NCI-H146 (cell line): ENCODE results near the gene KIZ.
A peak's percentile ranks its signal among the peaks of the same experiment; 100 is the strongest.

ENCODE experiments used
- DNase-seq: peaks from one replicate; lab custom pipeline; 2025; lab: John Stamatoyannopoulos, UW

KIZ gene

DNA sequence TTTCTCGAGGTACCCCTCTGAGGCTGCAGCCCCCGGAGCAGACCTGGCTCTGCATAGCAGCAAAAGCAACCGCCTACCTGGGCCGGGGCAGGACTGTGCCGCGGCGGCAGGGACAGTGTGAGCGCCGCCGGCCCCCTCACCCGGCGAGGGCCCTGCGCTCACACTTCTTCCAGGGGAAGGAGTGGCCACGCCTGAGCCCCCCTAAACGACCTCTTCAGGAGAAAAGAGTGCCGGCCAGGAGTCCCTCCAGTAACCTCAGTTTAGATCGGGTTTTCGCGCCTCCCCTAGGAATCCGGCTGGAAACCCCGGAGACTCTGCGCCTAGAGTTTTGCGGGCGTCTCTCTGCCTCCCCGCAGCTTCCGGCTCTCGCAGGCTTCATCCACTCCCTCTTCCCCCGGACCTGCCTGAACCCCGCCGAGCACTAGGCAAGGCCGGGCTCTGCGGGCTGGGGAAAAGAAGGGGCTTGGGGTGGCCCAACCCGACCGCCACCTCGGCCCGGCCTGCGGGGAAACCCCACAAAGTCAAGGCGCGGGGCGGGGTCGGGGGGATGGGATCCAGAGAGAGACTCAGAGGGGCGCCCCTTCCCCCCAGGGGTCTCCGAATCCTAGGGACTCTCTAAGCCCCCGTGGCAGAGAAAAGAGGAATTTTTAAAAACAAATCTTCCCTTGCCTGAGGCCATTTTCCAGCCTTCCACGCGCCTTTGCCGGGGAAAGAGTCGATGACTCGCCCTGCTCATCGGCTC, 20.3 kb upstream of the KIZ start:
- DNase-seq: peak; percentile 43

DNA sequence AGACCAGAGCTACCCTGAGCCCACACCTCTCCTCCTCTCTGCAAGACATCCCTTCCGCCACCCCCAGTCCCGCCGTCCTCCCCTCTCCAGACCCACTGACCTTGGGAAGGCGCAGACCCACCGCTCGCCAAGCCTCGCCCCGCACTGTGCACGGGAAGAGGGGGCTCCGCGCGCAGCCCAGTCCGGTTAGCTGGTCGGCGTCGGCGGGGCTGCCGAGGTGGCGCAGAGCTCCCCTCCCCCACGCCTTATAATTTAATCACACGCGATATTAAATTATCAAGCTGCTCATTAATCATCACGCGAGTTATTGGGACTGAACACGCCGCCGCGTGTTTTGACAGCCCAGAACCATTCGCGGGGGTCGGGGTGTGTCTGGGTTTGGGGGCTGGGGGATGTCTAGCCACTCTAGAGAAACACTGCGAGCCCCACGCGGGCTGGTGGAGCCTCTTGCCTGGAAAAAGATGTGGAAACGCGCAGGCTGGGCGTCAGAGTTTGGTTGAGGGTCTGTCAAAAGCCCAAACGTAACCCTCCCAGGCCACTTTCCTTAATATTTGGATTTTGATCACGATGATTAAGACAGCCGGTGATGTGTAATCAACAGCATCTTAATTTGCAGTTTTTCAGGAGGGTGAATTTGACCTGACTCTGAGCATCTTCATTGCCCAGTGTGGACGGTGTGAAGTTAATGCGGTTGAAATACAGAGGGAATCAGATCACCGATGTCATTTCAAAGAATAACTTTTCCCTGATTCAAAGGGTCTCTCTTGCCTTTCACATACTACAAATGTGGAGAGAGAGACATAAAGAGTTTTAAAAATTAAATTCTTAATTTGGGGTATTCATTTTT, 19.5 kb upstream of the KIZ start, which contains the start of gene LINC00237:
Gene LINC00237 (minus strand): TSS at position 188 of the 847 bp plus-strand sequence.
- DNase-seq: peak; percentile 38

DNA sequence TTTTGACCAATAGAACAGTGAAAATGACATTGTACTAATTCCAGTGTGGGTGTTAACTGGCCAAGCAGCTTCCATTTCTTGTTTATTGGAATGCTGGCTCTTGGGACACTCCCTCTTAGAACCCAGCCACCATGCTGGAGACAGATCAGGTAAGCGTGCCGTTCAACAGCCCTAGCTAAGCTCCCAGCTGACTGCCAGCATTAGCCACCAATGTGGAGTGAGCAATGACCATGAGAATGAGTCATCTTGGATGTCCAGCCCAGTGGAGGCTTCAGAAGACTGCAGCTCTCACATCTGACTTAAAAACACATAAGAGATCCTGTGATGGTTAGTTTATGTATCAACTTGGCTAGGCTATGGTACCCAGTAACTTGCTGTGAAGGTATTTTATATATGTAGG, 16.7 kb upstream of the KIZ start:
- DNase-seq: no peak

DNA sequence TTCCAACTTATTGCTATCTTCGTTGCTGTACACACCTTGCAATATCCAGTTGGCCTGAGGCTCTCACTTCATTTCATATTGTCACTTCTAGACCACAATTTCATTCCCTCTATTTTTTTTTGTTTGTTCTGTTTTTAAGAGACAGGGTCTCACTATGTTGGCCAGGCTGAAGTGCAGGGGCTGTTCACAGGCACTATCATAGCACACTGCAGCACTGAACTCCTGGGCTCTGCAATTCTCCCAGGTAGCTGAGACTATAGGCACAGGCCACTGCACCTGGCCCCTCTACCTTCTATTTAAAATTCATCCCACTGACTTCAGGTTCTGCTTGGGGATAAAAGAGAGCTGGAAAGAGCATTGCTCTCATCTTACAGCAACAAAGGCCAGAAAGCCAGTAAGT, 15.1 kb upstream of the KIZ start:
- DNase-seq: no peak

DNA sequence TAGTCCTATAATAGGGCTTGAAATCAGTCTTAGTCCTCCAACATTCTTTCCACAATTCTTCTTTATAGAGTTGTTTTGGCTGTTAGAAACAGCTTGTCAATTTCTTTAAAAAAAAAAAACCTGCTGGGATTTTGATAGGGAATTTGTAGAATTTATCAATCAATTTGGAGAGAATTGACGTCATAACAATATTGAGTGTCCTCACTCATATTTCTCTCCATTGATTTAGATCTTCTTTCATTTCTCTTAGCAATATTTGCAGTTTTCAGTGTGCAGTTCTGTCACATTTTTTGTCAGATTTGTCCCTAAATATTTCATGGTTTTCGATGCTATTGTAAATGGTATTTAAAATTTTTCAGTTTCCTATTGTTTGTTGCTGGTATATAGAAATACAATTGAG, 14.5 kb upstream of the KIZ start:
- DNase-seq: no peak

DNA sequence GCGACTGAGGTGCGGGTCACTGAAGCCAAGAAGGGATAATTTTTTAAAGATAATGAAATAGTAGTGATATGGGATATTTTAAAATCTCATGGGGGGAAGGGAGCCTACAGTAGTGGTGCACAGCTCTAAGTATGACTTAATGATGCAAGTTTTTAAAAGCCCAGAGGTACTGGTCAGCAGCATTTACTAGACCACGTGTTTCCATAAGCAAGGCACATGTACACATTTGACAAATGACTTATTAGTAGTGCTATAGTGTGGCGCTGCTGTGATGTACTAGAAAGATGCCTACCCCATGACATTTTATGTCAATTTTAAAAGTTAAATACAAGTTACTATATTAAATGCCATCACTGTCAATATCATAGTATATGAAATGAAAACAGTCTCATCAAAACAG, 12.2 kb upstream of the KIZ start:
- no peak for DNase-seq

DNA sequence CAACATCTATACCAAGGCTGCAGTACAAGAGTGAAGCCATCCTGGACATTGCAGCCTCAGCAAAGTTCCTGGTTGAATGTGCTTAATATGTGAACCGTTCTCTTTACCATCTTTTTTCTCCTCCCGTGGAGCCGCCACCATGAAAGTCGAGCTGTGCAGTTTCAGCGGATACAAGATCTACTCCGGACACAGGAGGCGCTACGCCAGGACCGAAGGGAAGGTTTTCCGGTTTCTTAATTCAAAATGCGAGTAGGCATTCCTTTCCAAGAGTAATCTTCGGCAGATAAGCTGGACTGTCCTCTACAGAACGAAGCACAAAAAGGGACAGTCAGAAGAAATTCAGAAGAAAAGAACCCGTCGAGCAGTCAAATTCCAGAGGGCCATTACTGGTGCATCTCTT, 11.3 kb upstream of the KIZ start:
- no peak for DNase-seq

DNA sequence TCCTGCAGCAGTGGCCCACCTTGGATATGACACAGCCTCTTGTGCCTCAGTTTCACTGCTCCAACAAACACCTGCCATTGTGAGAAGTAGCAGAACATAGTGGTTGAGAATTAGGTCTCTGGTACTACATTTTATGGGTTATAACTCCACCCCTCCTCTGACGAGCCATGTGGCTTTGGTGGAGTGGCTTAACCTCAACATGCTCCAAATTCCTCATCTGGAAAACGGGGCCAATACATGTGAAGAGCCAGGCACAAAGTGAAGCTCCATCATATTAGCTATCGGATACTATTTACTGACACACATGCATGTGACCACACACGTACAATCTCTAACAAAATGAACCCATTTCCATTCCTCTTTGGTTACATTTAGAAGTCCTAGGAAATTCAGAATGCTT, 8.4 kb upstream of the KIZ start:
- DNase-seq: no peak

DNA sequence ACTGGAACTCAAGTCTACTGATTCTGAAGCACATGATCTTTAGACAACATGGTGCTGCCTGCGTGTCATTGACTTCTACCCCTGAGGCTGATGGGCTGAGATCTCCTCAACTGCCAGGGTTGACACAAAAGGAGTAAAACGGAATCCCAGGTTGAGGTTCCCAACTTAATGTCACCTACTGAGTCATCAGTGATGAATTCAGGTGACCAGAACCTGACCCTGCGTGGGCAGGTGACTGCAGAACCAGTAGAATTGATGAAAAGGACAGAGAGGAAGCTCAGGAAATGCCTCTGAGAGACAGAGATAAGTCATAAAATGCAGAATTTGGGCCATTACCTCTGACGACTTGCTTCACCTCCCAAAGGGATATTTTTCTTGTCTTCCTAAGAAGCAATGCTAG, 7.7 kb upstream of the KIZ start:
- DNase-seq: no peak

DNA sequence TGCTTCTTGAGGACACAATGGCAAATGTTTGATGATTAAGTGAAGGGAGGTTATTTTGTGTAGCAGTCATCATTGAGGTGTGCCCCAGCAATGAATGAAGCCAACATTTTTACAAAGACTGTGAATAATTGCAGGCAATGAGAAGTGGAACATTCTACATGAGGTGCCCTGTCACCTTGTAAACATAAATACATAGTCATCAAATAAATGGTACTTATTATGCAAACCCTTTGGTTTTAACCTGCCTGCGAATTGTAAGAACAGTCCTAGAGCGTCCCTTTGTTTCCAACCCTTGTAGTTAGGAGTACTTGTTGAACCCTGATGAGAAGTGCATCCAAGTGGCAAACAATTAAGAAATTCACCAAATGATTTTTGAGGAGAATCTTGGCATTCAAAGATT, 7.1 kb upstream of the KIZ start:
- DNase-seq: no peak

DNA sequence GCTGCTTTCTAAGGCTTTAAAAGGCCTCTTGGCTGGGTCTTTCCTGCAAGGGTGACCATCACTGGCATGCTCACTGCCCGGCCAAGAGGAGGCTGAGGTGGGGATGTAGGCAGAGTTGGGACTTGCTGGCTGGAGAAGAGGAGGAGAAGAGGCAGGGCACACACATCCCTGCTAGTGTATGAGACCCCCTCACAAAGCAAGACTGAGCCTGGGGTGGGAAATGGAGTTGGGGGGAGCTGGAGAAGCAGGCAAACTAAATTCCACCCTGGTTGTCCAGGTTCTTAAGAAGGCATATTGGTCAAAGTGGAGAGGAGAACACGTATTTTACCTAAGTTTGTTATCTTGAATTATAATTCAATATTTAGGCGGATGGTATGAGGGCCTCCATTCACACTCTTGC, 1.7 kb upstream of the KIZ start:
- no peak for DNase-seq

DNA sequence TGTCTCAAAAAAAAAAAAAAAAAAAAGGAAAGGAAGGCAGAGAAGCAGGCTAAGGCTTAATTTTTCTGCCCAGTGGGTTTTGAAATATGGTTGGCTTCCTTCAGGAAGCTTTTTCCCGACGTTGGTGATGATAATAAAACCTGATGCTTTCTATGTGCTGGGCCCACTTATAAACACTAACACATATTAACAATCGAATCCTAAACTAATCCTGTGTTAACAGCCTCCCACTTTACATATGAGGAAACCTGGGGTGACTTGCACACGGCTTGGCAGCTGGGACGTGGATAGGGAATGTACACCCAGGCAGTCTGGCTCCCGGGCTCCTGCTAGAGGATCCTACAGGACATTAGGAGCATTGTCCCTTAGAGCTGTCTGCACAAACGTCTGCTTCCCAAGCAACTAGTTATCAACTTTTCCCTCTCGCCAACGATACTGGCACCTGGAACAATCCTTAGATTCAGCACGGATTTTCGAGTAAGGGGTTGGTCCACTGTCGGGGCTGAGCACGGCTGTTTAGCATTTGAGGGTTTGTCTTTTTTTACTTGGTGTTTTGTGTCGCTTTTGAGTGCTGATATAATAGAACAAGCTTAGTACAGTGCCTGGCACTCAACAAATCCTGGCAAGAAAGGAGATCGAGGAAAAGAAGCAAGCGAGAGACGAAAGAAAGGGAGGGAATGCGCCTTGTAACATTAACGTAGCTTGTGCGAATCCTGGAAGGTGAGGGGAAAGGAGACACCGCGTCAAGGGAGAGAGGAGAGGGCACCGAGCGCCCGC, 622 bp upstream of the KIZ start:
- DNase-seq: peak; percentile 80

DNA sequence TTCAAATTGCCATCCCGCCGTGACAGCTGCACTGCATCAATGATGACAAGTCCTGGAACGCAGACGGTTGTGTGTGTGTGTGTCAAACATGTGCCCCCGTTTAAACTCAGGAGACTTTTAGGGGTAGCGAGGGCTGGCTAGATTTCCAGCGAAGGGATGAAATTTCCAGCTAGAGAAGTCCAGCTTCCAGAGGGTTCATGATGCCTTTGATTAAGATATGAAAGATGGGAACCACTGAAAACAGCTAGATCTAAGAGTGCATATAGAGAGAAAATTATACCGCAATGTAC, 644 bp downstream of the KIZ start:
- no peak for DNase-seq

DNA sequence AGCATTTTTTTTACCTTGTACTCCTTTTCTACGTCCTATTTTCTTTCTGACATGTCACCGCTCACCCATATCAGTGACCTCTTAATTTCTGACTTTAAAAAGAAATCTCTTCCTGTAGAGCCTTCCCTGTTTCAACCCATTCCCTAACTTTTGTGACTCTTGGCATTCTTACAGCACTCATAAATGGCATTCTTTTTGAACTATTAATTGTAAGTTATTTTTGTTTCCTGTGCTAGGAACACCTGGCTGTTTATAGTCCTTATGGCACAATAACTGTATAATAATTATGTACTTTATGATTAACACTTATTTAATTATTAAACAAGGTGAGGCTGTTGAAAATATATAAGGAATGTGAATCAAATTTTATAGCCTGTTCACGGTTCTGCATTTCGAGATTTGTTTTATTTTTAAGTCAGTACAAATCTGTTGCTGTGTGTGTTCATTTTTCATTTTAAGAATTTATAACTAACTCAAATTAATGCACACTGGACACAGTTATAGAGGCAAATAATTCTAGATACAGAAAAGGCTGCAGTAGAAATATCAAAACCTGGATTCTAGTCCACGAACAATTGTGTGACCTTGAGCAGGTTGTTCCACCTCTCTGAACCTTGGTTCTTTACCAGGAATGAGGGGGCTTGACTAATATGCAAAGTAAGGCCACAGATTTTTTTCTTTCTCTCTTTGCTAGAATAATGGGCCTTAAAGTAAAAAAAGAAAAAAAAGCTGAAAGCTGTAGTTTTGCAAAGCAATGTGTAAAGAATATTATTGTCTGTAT, 1.5 kb downstream of the KIZ start:
- DNase-seq: no peak

DNA sequence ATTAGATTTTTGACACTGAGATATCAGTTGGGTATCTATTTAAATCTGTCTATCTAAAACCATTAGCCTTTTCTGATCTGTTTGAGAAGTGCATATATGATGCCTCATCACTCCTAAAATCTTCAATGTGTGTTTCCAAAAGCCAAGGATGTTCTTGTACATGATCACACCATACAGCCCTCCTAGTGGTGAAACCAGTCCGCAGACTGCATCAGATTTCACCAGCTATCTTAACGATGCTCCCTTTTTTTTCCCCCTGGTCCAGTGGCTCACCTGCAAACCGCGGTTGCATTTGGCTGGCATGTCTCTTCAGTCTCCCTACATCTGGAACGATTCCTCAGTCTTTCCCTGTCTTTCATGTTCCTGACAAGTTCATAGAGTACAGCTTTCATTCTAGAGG, 4.0 kb downstream of the KIZ start:
- DNase-seq: no peak

DNA sequence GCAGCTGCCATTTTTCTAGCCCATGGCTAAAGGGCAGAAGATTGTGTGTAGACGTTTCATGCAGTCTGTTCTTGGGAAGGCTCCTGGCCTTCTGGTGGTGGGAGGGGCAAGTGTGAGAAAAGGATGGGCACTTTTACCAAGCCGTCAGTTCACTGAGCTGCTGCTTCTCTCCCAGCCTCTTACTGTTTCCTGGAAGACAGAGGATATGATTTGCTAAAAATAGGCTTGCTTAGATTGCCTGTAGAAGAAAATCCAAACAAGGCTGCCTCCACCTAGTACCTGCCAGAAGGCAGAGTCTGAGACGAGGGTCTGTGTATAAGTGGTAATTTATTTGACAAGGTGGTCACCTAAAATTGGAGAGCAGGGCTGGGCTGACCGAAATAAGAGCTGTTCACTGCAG, 7.5 kb downstream of the KIZ start:
- DNase-seq: no peak

DNA sequence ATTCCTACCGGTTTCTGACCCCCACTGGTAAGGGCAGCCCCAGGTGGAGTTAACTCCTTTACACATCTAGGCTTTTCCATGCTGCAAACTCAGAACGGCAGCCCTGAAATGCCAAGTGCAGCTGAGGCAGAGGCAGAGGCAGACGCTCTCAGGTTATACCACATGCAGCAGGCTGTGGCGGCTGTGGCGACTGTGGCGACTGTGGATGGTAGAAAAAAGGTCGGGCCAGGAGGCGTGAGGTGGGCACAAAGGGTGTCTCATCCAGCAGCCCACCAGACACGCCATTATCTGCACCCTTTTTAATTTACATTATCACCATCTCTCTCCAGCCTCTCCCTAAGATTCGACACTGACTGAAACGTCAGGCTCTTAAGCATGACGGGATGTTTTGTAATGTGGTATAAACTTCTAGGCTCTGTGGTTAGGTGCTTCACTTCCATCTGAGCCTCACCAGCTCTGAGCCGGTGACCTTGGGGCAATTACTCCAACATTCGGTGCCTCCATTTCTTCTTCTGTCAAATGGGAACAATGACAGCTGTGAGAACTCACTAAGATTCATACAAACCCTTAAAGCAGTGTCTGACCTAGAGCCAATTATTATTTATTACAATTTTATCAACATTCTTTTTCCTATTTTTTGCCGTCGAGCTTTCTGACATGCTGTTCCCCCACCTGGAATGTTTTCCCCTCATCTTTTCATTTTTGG, 8.2 kb downstream of the KIZ start:
- no peak for DNase-seq

DNA sequence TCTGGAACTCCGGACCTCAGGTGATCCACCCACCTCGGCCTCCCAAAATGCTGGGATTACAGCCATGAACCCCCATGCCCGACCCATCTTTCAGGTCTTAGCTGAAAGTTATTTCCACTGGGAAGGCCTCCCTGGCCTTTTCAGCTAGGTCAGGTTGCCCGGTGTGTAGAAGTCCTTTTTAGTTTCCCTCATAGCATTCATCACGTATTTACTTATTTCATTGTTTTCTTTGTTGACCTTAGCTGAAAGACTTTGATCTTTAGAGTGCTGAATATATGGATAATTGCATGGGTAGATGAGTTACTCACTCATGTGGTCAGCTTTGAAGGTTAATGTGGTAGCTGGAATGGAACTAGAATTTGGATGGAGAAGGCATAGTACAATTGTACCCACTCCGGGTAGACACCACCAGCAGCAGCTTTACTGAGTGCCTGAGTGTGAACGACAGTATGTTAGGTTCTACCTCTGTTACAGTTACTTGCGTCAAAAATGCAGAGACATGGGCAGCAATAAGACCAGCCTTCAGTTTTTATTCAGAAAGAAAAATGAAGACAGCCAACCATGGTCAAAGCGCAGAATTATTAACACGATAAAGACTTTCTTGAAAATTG, 9.1 kb downstream of the KIZ start:
- peak; percentile 50 for DNase-seq

DNA sequence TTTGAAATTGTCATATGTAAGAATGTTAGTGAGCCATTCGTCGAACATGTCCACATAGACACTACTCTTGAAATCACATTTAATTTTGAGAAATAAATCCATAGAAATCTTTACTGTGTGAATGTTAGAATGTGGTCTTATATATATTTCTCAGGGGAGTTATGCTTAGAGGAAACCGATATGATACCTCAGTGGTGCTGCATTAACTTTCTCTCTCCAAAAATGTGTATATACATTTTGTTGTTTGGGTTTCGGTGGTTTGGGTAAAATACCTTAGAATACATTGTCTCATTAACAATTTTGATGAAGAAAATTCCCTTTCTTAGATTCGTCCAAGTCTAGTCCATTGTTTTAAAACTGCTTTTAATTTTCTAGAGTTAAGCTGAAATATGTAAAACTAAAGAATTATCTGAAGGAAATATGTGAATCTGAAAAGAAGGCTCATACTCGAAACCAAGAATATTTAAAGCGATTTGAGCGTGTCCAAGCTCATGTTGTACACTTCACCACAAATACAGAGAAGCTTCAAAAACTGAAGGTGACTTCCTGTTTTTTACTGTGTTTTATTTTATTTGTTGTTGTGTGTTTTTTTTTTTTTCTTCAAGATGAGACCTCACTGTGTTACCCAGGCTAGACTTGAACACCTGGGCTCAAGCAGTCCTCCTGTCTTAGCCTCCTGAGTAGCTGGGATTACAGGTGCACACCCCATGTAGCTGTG, 10.3 kb downstream of the KIZ start:
- no peak for DNase-seq

DNA sequence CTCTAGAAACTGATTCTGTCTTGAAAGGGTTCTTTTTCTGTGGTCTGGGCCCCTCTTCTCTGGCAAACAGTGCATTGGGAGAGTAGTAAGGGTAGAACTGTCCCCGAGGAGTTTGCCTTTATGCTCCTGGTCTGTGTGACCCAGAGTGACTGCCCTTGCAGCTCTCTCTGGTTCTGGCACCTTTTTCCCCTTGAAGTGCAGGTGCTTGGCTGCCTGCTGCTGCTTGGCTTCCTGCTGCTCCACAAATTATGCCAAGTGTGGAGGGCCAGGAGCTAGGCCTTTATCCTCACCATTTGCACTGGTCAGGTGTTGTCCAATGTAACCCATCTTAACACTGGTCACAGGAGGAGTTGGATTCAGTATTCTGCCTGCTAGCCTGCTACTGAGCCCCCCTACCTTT, 11.2 kb downstream of the KIZ start:
- DNase-seq: peak; percentile 91
